PFSK-1 (cell line): ENCODE data around the gene VPS13D. TPM values are rescaled to one million over a fixed set of nuclear protein-coding genes. Genes with fewer than 3 reads are reported as not detected.

Experiments used
- FOXP2 ChIP-seq: optimal IDR thresholded peaks from 2 replicates; pipeline ENCODE3; 2011; ENCODE audit warnings: borderline replicate concordance, control low read depth, inconsistent platforms; ENCODE audit not compliant: insufficient read depth; ENCODE audit errors: extremely low read length, extremely low read depth
- POLR2AphosphoS5 ChIP-seq: IDR thresholded peaks from 2 replicates; pipeline ENCODE4 v1.6.1; 2012; ENCODE audit warnings: low read depth, mild to moderate bottlenecking, control low read depth, low read length, moderate library complexity
- SIN3A ChIP-seq: IDR thresholded peaks from 2 replicates; pipeline ENCODE4 v1.6.1; 2012; ENCODE audit warnings: mild to moderate bottlenecking, low read length, moderate library complexity, borderline replicate concordance; ENCODE audit not compliant: insufficient read depth
- TAF1 ChIP-seq: IDR thresholded peaks from 2 replicates; pipeline ENCODE4 v1.6.1; 2012; ENCODE audit warnings: low read length, control low read depth, borderline replicate concordance; ENCODE audit not compliant: insufficient read depth
- polyA plus RNA-seq: library from polyadenylated mRNA; unstranded; fragments of >200 nt; gene quantifications from one replicate; pipeline ENCODE4 v1.2.1, GENCODE V29; 2012; ENCODE audit warnings: low read depth, missing spikeins; ENCODE audit not compliant: insufficient read length
- TF ChIP-seq, protein P1 (sequence below), 2 experiments: IDR thresholded peaks; 2 replicates each; pipeline versions ENCODE4 v1.6.1 to v1.8.0; 2011 to 2012; ENCODE audit warnings: low read depth in 2 of 2, low read length in 2 of 2, control low read depth in 1 of 2, inconsistent platforms in 1 of 2, mild to moderate bottlenecking in 1 of 2, moderate library complexity in 1 of 2; ENCODE audit not compliant: insufficient read depth in 1 of 2

Gene VPS13D, protein sequence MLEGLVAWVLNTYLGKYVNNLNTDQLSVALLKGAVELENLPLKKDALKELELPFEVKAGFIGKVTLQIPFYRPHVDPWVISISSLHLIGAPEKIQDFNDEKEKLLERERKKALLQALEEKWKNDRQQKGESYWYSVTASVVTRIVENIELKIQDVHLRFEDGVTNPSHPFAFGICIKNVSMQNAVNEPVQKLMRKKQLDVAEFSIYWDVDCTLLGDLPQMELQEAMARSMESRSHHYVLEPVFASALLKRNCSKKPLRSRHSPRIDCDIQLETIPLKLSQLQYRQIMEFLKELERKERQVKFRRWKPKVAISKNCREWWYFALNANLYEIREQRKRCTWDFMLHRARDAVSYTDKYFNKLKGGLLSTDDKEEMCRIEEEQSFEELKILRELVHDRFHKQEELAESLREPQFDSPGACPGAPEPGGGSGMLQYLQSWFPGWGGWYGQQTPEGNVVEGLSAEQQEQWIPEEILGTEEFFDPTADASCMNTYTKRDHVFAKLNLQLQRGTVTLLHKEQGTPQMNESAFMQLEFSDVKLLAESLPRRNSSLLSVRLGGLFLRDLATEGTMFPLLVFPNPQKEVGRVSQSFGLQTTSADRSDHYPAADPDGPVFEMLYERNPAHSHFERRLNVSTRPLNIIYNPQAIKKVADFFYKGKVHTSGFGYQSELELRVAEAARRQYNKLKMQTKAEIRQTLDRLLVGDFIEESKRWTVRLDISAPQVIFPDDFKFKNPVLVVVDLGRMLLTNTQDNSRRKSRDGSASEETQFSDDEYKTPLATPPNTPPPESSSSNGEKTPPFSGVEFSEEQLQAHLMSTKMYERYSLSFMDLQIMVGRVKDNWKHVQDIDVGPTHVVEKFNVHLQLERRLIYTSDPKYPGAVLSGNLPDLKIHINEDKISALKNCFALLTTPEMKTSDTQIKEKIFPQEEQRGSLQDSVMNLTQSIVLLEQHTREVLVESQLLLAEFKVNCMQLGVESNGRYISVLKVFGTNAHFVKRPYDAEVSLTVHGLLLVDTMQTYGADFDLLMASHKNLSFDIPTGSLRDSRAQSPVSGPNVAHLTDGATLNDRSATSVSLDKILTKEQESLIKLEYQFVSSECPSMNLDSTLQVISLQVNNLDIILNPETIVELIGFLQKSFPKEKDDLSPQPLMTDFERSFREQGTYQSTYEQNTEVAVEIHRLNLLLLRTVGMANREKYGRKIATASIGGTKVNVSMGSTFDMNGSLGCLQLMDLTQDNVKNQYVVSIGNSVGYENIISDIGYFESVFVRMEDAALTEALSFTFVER (N-terminal part only)
- 8.8 TPM for polyA plus RNA-seq

DNA sequence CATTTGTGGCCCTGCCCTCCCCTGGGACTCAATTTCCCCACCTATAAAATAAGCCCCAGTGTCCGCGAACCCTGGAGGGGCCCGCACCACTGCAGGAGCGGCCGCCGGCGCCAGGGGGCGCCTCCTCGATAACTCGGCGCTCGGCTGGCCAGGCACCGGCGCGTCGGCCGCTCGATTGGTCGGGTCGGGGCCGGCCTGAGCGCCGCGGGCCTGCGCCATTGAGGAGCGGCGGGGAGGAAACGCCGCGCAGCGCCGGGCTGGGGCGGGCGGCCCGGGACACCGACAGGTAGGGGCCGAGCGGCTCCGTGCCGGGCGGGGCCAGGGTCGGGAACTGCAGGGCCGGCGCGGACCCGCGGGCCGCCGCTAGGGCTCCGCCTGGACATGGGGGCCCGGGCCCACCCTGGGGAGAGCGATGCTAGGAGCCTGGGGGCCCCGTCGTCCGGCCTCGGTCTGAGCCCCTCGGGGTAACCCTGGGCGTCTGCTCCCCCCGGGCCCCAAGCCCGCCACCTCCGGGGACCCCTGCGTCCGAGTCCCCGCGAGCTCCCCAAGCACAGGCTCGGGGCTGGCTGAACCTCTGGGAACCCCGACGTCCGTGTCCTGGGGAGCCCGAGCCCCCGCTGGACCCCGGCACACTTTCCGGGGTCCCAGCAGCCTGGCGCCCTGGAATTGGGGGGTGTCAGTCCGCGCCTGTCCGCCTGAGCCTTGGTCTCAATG is at the start of gene VPS13D:
Gene VPS13D (plus strand): TSS at position 196 of the 714 bp plus-strand sequence. CDS start 4,237 bp downstream, outside the sequence.
- TF ChIP-seq, protein P1, sequence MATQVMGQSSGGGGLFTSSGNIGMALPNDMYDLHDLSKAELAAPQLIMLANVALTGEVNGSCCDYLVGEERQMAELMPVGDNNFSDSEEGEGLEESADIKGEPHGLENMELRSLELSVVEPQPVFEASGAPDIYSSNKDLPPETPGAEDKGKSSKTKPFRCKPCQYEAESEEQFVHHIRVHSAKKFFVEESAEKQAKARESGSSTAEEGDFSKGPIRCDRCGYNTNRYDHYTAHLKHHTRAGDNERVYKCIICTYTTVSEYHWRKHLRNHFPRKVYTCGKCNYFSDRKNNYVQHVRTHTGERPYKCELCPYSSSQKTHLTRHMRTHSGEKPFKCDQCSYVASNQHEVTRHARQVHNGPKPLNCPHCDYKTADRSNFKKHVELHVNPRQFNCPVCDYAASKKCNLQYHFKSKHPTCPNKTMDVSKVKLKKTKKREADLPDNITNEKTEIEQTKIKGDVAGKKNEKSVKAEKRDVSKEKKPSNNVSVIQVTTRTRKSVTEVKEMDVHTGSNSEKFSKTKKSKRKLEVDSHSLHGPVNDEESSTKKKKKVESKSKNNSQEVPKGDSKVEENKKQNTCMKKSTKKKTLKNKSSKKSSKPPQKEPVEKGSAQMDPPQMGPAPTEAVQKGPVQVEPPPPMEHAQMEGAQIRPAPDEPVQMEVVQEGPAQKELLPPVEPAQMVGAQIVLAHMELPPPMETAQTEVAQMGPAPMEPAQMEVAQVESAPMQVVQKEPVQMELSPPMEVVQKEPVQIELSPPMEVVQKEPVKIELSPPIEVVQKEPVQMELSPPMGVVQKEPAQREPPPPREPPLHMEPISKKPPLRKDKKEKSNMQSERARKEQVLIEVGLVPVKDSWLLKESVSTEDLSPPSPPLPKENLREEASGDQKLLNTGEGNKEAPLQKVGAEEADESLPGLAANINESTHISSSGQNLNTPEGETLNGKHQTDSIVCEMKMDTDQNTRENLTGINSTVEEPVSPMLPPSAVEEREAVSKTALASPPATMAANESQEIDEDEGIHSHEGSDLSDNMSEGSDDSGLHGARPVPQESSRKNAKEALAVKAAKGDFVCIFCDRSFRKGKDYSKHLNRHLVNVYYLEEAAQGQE (IDR thresholded peaks at IDR 0.05; ENCODE audit: insufficient read depth in 1 of 2, low read depth in 2 of 2, low read length in 2 of 2): no peak
- peak; percentile 55 for TF ChIP-seq FOXP2
- no peak for TF ChIP-seq TAF1

DNA sequence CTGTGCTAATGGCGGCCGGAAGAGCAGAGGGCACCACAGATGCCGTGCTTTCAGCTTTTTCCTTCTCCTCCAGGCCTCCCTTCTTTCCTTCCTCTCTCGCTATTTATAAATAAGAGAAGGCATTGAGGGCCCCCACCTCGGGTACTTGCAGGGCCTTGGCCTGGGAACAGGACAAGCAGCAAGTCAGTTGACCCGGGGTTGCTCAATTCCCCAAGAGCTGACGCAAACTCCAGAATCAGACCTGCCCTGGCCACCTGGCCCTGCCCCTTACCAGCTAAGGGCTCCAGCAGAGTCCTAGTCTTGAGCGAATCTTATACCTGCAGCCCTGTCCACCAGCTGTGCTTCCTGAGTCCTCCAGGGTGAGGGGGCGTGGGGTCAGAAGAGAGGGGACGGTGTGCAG is 49.5 kb upstream of the VPS13D start:
- TF ChIP-seq POLR2AphosphoS5 (no peak), FOXP2 (no peak), TAF1 (no peak), SIN3A (no peak)
- TF ChIP-seq, protein P1 (IDR thresholded peaks at IDR 0.05; ENCODE audit: insufficient read depth in 1 of 2, low read depth in 2 of 2, low read length in 2 of 2): no peak

DNA sequence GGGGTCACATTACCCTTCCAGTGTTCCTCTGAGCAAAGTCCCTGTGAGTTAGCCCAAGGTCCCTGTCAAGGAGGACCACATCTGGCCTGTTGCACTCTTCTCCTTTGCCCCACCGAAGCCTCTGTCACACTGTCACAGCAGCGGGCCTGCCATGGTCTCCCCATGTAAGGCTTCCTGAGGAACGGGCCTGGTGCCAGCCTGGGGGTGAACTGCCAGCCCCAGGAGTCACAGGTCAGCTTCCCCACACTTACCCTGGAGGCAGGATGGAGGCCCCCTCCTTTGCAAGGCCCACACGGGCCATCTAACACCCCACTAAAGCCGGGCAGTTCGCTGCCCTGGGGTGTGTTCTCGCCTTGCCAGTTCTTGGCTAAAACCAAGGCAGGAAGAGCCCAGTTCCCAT is 48.9 kb upstream of the VPS13D start:
- TF ChIP-seq, protein P1 (IDR thresholded peaks at IDR 0.05; ENCODE audit: insufficient read depth in 1 of 2, low read depth in 2 of 2, low read length in 2 of 2): no peak
- TF ChIP-seq SIN3A: no peak

DNA sequence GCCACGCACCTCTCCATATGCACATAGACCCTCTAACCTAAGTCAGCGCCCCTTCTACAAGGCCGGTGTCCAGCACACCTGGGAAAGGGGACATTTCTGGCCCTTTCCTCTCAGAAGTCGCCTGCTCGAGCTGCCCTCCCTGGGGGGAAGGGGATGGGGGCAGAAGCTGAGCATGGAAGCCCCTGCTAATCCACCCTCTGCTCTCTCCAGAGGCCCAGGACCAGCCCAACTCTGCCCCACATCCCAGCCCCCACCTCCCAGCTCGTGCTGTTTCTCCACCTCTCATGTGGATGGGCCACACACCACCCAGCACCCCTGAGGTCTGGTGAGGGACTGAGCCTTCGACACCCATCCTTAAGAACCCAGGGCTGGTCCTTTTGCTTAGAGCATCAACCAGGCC is 48.3 kb upstream of the VPS13D start:
- no peak for TF ChIP-seq SIN3A
- TF ChIP-seq, protein P1 (IDR thresholded peaks at IDR 0.05; ENCODE audit: insufficient read depth in 1 of 2, low read depth in 2 of 2, low read length in 2 of 2): no peak
- TF ChIP-seq FOXP2: no peak
- TF ChIP-seq POLR2AphosphoS5: no peak
- no peak for TF ChIP-seq TAF1
